Cardiac fibroblast (primary cell): ENCODE data around the gene CACNB2.

Experiments
- DNase-seq, 2 donors: peaks; one replicate each; pipeline versions ENCODE4 v3.0.0 to v3.0.0-alpha.2; 2010; ENCODE audit warnings: low read depth in 2 of 2
- H3K4me3 ChIP-seq, 2 donors: replicated peaks in 1 of 2; 1 replicate in 1 of 2; 2 replicates in 1 of 2; pipeline ENCODE4 v1.5.1; 2011; ENCODE audit warnings: low read depth in 2 of 2, low read length in 2 of 2, mild to moderate bottlenecking in 2 of 2, moderate library complexity in 1 of 2
- TF ChIP-seq, protein P1 (sequence below): IDR thresholded peaks from one replicate; pipeline ENCODE4 v1.5.1; 2011; ENCODE audit warnings: low read depth, mild to moderate bottlenecking, low read length, inconsistent platforms

Gene CACNB2

DNA sequence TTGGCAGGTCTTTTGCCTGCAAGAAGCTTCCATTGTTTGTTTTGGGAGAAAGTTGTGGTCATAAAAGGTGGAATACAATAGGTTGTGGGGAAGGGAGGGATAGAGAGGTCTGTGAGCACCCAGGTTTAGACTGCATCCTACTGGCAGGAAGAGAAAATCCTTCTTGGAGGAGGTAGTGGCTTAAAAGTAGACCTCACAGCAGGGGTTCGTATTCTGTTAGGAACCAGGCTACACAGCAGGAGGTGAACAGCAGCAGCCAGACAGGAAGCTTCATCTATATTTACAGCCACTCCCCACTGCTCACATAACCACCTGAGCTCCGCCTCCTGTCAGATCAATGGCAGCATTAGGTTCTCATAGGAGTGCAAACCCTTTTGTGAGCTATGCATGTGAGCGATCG, 265.9 kb downstream of the CACNB2 start:
- H3K4me3 ChIP-seq, result no peak overlapping the region
- no peak for DNase-seq
- TF ChIP-seq, protein P1, sequence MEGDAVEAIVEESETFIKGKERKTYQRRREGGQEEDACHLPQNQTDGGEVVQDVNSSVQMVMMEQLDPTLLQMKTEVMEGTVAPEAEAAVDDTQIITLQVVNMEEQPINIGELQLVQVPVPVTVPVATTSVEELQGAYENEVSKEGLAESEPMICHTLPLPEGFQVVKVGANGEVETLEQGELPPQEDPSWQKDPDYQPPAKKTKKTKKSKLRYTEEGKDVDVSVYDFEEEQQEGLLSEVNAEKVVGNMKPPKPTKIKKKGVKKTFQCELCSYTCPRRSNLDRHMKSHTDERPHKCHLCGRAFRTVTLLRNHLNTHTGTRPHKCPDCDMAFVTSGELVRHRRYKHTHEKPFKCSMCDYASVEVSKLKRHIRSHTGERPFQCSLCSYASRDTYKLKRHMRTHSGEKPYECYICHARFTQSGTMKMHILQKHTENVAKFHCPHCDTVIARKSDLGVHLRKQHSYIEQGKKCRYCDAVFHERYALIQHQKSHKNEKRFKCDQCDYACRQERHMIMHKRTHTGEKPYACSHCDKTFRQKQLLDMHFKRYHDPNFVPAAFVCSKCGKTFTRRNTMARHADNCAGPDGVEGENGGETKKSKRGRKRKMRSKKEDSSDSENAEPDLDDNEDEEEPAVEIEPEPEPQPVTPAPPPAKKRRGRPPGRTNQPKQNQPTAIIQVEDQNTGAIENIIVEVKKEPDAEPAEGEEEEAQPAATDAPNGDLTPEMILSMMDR, result no peak

DNA sequence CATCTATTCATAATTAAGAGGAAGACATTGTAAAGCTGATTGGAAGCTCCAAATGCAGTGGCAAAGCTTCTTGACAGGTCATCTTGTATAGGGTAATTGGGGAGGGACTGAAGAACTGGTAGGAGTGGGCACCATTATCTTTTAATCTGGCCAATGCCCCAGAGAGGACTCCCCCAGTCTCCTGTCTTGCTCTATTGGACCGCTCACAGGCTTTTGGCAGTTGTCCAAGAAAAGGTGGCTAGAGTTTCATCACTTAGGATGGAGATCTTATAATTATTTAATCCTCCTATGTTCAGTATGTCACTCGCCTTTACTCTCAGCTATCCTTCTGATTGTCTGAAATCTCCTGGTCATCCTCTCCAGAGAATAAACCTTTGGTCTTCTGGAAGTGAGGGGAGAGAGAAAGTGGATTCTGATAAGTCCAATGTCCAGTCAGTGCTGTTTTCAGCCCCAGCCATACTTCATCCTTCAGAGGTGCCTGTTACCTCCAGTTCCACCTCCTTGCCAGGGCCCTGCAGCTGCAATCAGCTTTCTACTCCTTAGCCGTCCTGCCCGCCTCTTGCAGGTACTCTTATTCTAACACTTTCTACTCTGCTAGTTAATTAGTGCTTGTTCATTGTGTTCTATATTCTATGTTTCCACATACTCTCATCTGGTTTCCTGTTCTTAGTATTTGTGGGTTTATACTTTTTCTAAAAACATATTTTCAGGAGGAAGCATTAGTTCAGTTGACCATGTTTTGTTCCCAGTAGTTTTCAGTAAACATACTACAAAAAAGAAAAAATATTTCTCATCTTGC, 269.6 kb downstream of the CACNB2 start:
- TF ChIP-seq, protein P1, result no peak
- H3K4me3 ChIP-seq, result no peak overlapping the region
- no peak for DNase-seq

DNA sequence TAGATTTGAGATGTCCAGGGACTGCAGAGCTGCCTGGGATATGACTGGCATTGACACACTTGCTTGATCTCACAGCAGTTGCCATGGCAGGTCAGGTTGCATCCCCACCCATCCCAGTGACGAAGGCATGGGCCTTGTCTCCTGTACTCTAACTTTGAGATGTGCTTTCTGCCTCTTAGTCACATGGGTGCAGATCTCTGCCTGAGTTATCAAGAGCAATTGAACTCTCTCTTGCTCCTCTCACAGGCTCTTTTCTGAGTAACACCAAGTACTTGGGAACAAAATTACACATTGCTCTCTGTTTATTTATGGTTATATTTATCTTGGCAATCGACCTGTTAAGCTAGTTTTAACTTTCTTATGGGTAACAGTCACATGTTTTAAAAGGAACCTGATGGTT, 273.8 kb downstream of the CACNB2 start:
- no peak for DNase-seq
- no peak overlapping the region for H3K4me3 ChIP-seq
- TF ChIP-seq, protein P1, result no peak

DNA sequence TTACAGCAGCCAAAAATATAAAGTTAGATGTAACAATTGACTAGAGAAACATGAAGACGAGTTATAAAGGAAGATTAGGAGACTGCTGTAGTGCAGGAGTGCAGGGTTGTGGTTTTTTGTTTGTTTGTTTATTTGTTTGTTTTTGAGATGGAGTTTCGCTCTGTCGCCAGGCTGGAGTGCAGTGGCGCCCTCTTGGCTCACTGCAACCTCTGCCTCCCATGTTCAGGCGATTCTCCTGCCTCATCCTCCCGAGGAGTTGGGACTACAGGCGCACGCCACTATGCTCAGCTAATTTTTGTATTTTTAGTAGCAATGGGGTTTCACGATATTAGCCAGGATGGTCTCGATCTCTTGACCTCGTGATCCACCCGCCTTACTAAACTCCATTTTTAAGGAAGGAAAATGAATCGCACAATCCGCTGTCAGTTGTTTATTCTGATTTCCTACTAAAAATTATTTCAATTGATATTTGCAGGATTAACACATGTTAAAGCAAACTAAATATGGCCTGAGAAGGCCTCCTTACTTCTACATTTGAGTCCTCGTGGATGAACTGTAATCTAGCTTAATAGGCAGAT, 277.8 kb downstream of the CACNB2 start:
- DNase-seq, result no peak
- no peak overlapping the region for H3K4me3 ChIP-seq
- TF ChIP-seq, protein P1, result no peak

DNA sequence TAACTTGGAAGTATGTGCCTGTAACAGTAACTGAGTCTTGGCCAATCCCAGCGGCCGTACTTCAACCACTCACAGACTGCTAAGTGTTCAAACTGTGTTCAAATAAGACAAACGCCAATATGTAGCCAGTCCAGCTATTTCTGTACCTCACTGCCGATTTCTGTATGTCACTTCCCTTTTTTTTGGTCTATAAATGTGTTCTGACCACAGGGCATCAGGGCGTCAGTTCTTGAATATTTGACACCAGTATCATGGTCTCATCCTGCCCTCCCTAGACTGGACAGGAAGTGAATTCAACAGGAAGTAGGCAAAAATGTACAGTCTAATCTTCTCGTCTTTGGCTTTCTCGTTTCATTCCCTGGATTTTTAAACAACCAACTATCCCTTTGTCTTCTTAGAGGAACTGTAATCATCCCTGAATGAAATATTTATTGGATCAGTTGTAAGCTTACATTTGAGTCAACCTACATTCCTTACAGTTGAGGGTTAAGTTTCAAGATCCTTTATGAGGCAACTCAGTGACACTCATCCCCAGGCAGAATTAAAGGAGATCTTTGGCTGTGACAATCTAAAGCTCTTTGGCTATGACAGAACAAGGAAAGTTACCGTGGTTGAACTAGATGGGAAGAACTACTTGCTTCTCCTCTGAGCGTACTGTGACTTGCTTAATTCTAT, 278.5 kb downstream of the CACNB2 start:
- TF ChIP-seq, protein P1, result no peak
- no peak overlapping the region for H3K4me3 ChIP-seq
- peak in 1 of 2 donors; percentile 22 for DNase-seq

DNA sequence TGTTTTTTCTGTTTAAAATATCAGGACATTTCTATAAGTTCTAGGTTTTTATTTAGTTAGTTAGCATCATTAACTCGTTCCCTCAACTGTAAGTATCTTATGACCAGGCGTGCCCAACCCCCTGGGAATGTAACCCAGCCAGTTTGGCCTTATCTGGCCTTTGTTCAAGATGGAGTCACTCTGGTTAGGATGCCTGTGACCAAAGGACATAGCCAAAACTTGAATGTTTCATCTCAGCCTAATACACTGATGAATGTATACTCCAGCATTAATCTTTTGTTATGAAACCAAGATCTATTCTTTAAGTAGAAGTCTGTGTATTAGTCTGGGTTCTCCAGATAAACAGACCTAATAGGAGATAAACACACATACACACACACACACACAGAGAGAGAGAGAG, 279.7 kb downstream of the CACNB2 start:
- DNase-seq, result no peak
- H3K4me3 ChIP-seq, result no peak overlapping the region
- TF ChIP-seq, protein P1, result no peak
